Ishikawa (cell line): ENCODE data around the gene ASTN2.

Source experiments
- CEBPB ChIP-seq: IDR thresholded peaks from 2 replicates; pipeline ENCODE4 v1.6.1; 2012
- CREB1 ChIP-seq: IDR thresholded peaks from 2 replicates; pipeline ENCODE4 v1.6.1; 2012; ENCODE audit warnings: low read depth
- EGR1 ChIP-seq: IDR thresholded peaks from 2 replicates; pipeline ENCODE4 v1.6.1; 2012
- EP300 ChIP-seq: IDR thresholded peaks from 2 replicates; pipeline ENCODE4 v1.6.1; 2012; ENCODE audit warnings: borderline replicate concordance
- FOXM1 ChIP-seq: IDR thresholded peaks from 2 replicates; pipeline ENCODE4 v1.6.1; 2012; ENCODE audit warnings: low read depth, borderline replicate concordance
- NFIC ChIP-seq: IDR thresholded peaks from 2 replicates; pipeline ENCODE4 v1.6.1; 2012
- RAD21 ChIP-seq: IDR thresholded peaks from 2 replicates; pipeline ENCODE4 v1.6.1; 2012; ENCODE audit warnings: low read depth
- TAF1 ChIP-seq: IDR thresholded peaks from 2 replicates; pipeline ENCODE4 v1.6.1; 2012; ENCODE audit warnings: low read depth, mild to moderate bottlenecking
- TCF12 ChIP-seq: IDR thresholded peaks from 2 replicates; pipeline ENCODE4 v1.6.1; 2012; ENCODE audit warnings: low read depth
- TEAD4 ChIP-seq: IDR thresholded peaks from 2 replicates; pipeline ENCODE4 v1.6.1; 2012
- YY1 ChIP-seq: IDR thresholded peaks from 2 replicates; pipeline ENCODE4 v1.6.1; 2012; ENCODE audit warnings: low read depth
- ZBTB7A ChIP-seq: IDR thresholded peaks from 2 replicates; pipeline ENCODE4 v1.6.1; 2012; ENCODE audit warnings: low read depth
- TF ChIP-seq, protein P1 (sequence below): IDR thresholded peaks from 2 replicates; pipeline ENCODE4 v1.6.1; 2012
- TF ChIP-seq, protein P2 (sequence below): IDR thresholded peaks from 2 replicates; pipeline ENCODE4 v1.6.1; 2012; ENCODE audit warnings: low read depth, mild to moderate bottlenecking
- TF ChIP-seq, protein P3 (sequence below): IDR thresholded peaks from 2 replicates; pipeline ENCODE4 v1.6.1; 2012

The ASTN2 gene

DNA sequence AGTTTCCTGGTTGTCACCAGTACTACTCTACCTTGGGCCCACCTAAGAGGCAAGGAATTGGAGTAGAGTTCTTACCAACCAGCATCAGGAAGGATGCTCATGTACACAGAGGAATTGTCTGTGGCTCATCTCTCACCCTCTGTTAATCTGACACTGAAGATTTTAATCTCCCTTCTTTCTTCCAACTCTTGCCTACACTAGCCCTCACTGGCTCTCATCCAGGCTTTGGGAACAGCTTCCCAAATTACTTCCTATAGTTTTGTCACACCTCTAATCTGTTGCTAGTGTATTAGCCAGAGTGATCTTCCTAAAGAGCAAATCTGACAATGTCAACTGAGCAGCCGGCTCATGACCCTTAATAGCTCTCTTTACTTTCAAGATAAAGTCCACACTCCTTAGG is 946.5 kb downstream of the ASTN2 start:
- TF ChIP-seq, protein P1, sequence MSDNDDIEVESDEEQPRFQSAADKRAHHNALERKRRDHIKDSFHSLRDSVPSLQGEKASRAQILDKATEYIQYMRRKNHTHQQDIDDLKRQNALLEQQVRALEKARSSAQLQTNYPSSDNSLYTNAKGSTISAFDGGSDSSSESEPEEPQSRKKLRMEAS = no peak
- TF ChIP-seq ZBTB7A (no peak), CEBPB (no peak), YY1 (no peak), NFIC (no peak), EP300 (no peak), TAF1 (no peak), EGR1 (no peak), RAD21 (no peak), CREB1 (no peak), FOXM1 (no peak), TCF12 (no peak), TEAD4 (no peak)
- TF ChIP-seq, protein P2, sequence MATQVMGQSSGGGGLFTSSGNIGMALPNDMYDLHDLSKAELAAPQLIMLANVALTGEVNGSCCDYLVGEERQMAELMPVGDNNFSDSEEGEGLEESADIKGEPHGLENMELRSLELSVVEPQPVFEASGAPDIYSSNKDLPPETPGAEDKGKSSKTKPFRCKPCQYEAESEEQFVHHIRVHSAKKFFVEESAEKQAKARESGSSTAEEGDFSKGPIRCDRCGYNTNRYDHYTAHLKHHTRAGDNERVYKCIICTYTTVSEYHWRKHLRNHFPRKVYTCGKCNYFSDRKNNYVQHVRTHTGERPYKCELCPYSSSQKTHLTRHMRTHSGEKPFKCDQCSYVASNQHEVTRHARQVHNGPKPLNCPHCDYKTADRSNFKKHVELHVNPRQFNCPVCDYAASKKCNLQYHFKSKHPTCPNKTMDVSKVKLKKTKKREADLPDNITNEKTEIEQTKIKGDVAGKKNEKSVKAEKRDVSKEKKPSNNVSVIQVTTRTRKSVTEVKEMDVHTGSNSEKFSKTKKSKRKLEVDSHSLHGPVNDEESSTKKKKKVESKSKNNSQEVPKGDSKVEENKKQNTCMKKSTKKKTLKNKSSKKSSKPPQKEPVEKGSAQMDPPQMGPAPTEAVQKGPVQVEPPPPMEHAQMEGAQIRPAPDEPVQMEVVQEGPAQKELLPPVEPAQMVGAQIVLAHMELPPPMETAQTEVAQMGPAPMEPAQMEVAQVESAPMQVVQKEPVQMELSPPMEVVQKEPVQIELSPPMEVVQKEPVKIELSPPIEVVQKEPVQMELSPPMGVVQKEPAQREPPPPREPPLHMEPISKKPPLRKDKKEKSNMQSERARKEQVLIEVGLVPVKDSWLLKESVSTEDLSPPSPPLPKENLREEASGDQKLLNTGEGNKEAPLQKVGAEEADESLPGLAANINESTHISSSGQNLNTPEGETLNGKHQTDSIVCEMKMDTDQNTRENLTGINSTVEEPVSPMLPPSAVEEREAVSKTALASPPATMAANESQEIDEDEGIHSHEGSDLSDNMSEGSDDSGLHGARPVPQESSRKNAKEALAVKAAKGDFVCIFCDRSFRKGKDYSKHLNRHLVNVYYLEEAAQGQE = no peak
- TF ChIP-seq, protein P3, sequence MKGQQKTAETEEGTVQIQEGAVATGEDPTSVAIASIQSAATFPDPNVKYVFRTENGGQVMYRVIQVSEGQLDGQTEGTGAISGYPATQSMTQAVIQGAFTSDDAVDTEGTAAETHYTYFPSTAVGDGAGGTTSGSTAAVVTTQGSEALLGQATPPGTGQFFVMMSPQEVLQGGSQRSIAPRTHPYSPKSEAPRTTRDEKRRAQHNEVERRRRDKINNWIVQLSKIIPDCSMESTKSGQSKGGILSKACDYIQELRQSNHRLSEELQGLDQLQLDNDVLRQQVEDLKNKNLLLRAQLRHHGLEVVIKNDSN = no peak

DNA sequence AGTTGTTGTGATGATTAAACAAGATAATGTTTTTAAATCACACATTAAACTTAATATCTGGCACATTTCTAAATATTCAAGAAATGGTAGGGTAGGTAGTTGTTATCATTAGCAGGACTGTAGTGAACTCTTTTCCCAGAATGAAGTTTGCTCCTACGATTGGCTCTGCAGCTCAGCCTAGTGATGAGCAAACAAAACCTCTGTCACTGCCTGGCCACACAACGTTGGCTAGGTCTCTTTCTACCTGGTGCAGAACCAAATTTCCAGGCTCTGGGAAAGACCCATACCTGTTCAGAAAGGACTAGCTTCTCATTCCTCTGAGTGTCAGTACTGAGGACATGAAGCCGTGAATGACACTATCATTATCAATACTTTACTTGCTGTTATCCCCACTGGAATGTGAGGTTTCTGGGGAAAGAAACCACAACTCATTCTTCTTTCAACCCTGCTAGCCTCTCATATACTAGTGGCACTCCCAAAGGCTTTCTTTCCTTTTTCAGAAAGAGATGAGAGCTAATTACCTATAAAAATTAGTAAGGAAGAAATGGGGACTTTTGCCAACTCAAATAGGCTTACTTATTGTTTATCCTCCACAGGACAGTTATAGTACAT is 947.0 kb downstream of the ASTN2 start:
- TF ChIP-seq, protein P2 = no peak
- TF ChIP-seq TEAD4 (no peak), RAD21 (no peak), ZBTB7A (no peak), CEBPB (no peak), EP300 (no peak), TAF1 (no peak), YY1 (no peak), FOXM1 (no peak), NFIC (no peak), TCF12 (no peak), CREB1 (no peak), EGR1 (no peak)
- TF ChIP-seq, protein P3 = no peak
- TF ChIP-seq, protein P1 = no peak

DNA sequence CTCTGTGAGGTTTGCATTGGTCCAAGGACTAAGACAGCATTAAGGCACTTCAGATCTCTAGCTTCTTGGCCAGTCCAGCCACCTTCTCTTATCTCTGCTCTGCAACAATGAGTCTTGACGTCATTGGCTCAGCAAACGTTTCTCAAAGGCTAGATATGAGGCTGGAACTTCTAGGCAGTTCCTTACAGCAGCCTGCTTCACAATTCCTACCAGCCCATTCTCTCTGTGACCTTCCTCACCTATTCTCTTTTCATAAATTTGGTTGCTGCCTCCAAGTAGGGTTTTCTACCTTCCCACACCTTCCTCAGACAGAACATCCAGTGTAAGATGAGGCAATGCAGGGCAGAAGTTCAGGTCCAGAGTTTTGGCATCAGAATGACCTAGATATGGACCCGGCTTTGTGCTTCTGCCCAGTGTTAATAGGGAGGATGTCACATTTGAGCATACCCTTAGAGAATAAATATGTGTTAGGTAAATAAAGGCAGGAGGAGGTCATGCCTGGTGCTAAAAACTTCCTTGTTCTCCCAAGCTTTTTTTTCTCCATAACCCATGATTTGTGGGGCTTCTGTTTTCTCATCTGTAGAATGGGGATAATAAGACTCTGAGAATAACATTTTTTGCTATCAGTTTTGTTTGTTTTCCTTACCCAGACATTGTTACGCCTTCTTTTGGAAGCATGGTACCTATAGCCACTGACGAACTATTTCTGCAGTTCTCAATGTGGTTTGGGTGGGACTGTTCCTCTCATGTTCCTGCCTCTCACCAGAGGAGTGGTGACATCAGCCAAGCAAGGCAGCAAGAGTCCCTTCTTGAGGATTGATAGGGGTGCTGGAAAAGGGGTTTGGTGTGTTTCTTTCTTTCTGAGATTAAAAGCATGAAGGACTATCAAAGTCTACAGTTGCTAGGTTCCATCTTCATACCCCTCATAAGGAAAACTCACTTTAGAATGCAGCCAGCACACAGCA is 948.3 kb downstream of the ASTN2 start:
- TF ChIP-seq, protein P1 = no peak
- no peak for TF ChIP-seq ZBTB7A
- TF ChIP-seq YY1 = no peak
- TF ChIP-seq TEAD4 = no peak
- TF ChIP-seq EGR1 = no peak
- no peak for TF ChIP-seq TAF1
- TF ChIP-seq RAD21 = no peak
- TF ChIP-seq CREB1 = no peak
- no peak for TF ChIP-seq NFIC
- TF ChIP-seq EP300 = no peak
- TF ChIP-seq, protein P2 = no peak
- TF ChIP-seq TCF12 = no peak
- TF ChIP-seq CEBPB = no peak
- no peak for TF ChIP-seq FOXM1
- TF ChIP-seq, protein P3 = no peak
